GM18499 (cell line): ENCODE data around the gene APAF1.

ENCODE experiments used
- ATAC-seq: cut with Tn5 transposase; IDR thresholded peaks from one replicate; pipeline ENCODE4 v1.9.1; 2021; ENCODE audit warnings: moderate number of reproducible peaks; ENCODE audit not compliant: insufficient read depth, unreplicated experiment

Gene APAF1

GRCh38 chr12:98725476-98726247 is 80.6 kb downstream of the APAF1 start:
- ATAC-seq, result peak; percentile 71

GRCh38 chr12:98727196-98727595 is 82.1 kb downstream of the APAF1 start:
- ATAC-seq, result no peak

- ATAC-seq, result no peak
Measured at GRCh38 chr12:98730412-98730811, 85.3 kb downstream of the APAF1 start.

- ATAC-seq, result no peak
Measured at GRCh38 chr12:98733667-98734350, 88.7 kb downstream of the APAF1 start.

GRCh38 chr12:98735821-98736220 is 90.7 kb downstream of the APAF1 start:
- ATAC-seq, result no peak

GRCh38 chr12:98736352-98737321 is 91.5 kb downstream of the APAF1 start:
- no peak for ATAC-seq

- ATAC-seq, result no peak
Measured at GRCh38 chr12:98737322-98737712, 92.2 kb downstream of the APAF1 start.

GRCh38 chr12:98738002-98738401 is 92.9 kb downstream of the APAF1 start:
- ATAC-seq, result no peak

- ATAC-seq, result no peak
Measured at GRCh38 chr12:98738539-98738938, 93.4 kb downstream of the APAF1 start.

GRCh38 chr12:98740751-98741150 is 95.7 kb downstream of the APAF1 start:
- no peak for ATAC-seq

- ATAC-seq, result no peak
Measured at GRCh38 chr12:98741196-98741555, 96.1 kb downstream of the APAF1 start.

GRCh38 chr12:98741556-98742265 is 96.6 kb downstream of the APAF1 start:
- ATAC-seq, result no peak

- no peak for ATAC-seq
Measured at GRCh38 chr12:98743362-98743953, 98.4 kb downstream of the APAF1 start.

GRCh38 chr12:98744680-98745079 is 99.6 kb downstream of the APAF1 start:
- ATAC-seq, result no peak

GRCh38 chr12:98745578-98746391 is 100.7 kb downstream of the APAF1 start:
- no peak for ATAC-seq

GRCh38 chr12:98748463-98748862 is 103.4 kb downstream of the APAF1 start:
- no peak for ATAC-seq

- ATAC-seq, result no peak
Measured at GRCh38 chr12:98750511-98750910, 105.4 kb downstream of the APAF1 start.

GRCh38 chr12:98751580-98752115 is 106.6 kb downstream of the APAF1 start:
- ATAC-seq, result no peak

GRCh38 chr12:98752726-98753125 is 107.6 kb downstream of the APAF1 start:
- no peak for ATAC-seq
